ENCODE measurements around the gene TAL1. TPM values are rescaled to one million over a fixed set of nuclear protein-coding genes. Genes with fewer than 3 reads are reported as not detected.
A peak's percentile ranks its signal among the peaks of the same experiment; 100 is the strongest.

TAL1 gene
- total and polyA plus RNA-seq, 7 donors = 0.73 to 2.1 (median 1.5) TPM

DNA sequence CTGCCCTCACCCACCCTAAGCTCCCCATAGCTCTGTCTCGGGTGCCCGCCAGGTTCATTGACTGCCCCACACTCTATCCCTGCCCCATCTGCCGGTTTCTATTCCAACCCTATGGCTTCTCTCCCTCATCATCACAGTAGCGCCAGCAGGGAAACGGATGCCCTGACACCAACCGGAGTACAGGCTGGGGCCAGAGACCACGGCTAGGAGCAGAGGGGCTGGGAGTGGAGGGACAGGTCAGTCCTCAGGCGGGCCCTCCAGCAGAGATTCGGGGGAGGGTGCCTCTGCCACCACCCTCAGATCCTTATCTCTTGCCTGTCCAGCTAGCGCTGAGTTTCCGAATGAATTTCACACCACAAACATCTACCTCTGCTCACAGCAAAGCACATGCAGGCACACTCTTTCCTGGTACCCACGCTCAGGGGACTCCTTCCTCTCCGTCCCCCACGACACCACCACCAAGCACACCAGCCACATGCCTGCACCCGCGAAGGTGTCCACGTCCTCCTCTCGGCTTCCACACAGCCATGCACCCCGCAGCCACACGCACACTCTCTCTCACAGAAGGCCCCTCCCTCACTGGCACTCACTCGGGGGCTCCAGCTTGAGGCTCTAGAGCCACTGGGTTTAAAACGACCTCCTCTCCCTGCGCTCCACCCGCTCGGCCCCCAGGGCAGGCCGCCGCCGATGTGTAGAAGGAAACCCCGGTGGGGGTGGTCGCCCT is 7.2 kb downstream of the TAL1 start:
- Histone ChIP-seq H3K4me3 (peak overlapping the region; percentile 58), H3K4me1 (peaks cover 6% of the 10 kb centered on the region), H3K27me3 (ENCODE audit: insufficient read depth in 3 of 3, low read length in 2 of 3) (peaks cover 0 to 93% (median 27%) of the 10 kb centered on the region in 3 donors), H3K36me3 (ENCODE audit: insufficient read depth in 1 of 2, low read depth in 1 of 2) (no peaks in the 10 kb centered on the region), H3K27ac (no peak overlapping the region), H3K9me3 (no peaks in the 10 kb centered on the region)
- intact Hi-C loops (cut with DNase I) = no loop called here
- WGBS, 3 donors = 11 to 18% (median 13%) methylated on average over 25 to 30 of the region's 30 CpGs
- ATAC-seq (peak in 3 of 4 donors; percentile 24 to 39 (median 28)), DNase-seq (no peak)
- TF ChIP-seq, protein P1, sequence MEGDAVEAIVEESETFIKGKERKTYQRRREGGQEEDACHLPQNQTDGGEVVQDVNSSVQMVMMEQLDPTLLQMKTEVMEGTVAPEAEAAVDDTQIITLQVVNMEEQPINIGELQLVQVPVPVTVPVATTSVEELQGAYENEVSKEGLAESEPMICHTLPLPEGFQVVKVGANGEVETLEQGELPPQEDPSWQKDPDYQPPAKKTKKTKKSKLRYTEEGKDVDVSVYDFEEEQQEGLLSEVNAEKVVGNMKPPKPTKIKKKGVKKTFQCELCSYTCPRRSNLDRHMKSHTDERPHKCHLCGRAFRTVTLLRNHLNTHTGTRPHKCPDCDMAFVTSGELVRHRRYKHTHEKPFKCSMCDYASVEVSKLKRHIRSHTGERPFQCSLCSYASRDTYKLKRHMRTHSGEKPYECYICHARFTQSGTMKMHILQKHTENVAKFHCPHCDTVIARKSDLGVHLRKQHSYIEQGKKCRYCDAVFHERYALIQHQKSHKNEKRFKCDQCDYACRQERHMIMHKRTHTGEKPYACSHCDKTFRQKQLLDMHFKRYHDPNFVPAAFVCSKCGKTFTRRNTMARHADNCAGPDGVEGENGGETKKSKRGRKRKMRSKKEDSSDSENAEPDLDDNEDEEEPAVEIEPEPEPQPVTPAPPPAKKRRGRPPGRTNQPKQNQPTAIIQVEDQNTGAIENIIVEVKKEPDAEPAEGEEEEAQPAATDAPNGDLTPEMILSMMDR (IDR thresholded peaks at IDR 0.05) = no peak

GRCh38 chr1:47223921-47224675 is 7.9 kb downstream of the TAL1 start:
- intact Hi-C loops (cut with DNase I) = no loop called here
- ATAC-seq (no peak), DNase-seq (no peak)
- no peaks in the 10 kb centered on the region for H3K9me3 ChIP-seq
- H3K4me3 ChIP-seq = peak overlapping the region; percentile 58
- peaks cover 6% of the 10 kb centered on the region for H3K4me1 ChIP-seq
- TF ChIP-seq, protein P1 (IDR thresholded peaks at IDR 0.05) = no peak
- no peaks in the 10 kb centered on the region for H3K36me3 ChIP-seq (ENCODE audit: insufficient read depth in 1 of 2, low read depth in 1 of 2)
- no peak overlapping the region for H3K27ac ChIP-seq
- WGBS, 3 donors = 19 to 35% (median 33%) methylated on average over 9 of the region's 9 CpGs
- peaks cover 0 to 86% (median 26%) of the 10 kb centered on the region in 3 donors for H3K27me3 ChIP-seq (ENCODE audit: insufficient read depth in 3 of 3, low read length in 2 of 3)

DNA sequence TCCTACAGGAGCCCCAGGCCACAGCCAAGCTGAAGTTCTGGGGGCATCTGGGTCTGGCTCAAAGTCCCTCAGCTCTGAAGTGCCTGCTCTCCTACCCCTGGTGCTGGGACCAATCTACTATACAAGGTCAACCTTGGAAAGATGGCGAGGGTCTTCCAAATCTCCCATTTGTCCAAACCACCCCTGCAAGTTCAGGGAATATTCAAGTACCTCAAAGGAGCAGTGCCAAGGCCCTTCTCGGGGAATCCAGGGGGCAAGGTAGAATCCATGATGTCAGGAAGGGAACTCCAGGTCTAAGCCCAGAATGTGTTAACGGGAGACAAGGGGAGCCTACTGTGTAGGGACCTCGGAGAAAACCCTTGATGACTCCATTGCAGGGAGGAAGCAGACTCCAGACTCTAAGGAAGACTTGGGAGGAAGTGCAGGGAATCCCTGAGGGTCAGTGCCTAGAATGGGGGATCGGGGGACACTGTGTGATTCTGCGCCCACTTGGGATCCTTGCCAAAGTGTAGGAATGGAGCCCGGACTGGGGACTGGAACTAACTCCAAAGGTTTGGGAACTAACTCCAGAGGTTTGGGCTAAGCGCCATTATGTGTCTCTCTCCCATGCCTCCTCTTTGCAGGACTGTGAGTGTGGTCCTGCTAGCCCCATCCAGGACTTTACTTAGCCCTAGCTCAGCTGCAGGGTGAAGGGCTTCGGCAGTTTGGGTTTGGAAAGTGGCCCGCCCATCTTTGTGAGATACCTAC is 8.7 kb downstream of the TAL1 start:
- Histone ChIP-seq H3K9me3 (no peaks in the 10 kb centered on the region), H3K4me1 (peaks cover 6% of the 10 kb centered on the region), H3K4me3 (no peak overlapping the region), H3K36me3 (ENCODE audit: insufficient read depth in 1 of 2, low read depth in 1 of 2) (no peaks in the 10 kb centered on the region), H3K27ac (no peak overlapping the region), H3K27me3 (ENCODE audit: insufficient read depth in 3 of 3, low read length in 2 of 3) (peaks cover 0 to 78% (median 22%) of the 10 kb centered on the region in 3 donors)
- 39 to 53% (median 49%) methylated on average over 10 of the region's 10 CpGs for WGBS, 3 donors
- intact Hi-C loops (cut with DNase I) = no loop called here
- DNase-seq = no peak
- TF ChIP-seq, protein P1 (IDR thresholded peaks at IDR 0.05) = no peak
- ATAC-seq = no peak

DNA sequence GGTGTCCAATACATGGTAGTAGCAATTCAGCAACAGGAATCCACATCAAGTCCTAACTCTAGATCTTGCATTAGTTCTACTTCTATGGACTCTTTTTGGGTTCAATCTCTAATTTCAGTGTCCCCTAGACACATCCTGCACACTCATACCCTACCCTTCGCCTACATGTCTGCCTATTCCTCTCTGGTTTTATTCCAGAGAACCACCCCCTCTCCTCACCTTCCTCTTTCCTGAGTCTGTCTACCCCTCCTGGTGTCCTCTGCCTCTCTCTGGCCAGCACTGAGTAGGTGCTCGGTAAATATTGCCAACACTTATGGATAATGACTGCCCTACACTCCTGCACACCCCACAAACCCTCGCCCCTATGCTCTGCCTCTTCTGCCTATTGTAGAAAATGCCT is 9.5 kb downstream of the TAL1 start:
- ATAC-seq (no peak), DNase-seq (no peak)
- TF ChIP-seq, protein P1 (IDR thresholded peaks at IDR 0.05) = no peak
- intact Hi-C loops (cut with DNase I) = no loop called here
- Histone ChIP-seq H3K27me3 (ENCODE audit: insufficient read depth in 3 of 3, low read length in 2 of 3) (peaks cover 0 to 69% (median 18%) of the 10 kb centered on the region in 3 donors), H3K27ac (no peak overlapping the region), H3K36me3 (ENCODE audit: insufficient read depth in 1 of 2, low read depth in 1 of 2) (no peaks in the 10 kb centered on the region), H3K4me1 (peaks cover 6% of the 10 kb centered on the region), H3K4me3 (no peak overlapping the region), H3K9me3 (no peaks in the 10 kb centered on the region)
- WGBS, 3 donors = 86 to 89% (median 87%) methylated on average over 3 of the region's 3 CpGs

All from psoas muscle (tissue), 8 donors.